ENCODE data around the gene CDC42.
A peak's percentile ranks its signal among the peaks of the same experiment; 100 is the strongest.
"Not testable (repeated sequence)": the region's sequence is repeated elsewhere in the genome, so short reads cannot be mapped to it uniquely, and the experiment has no call there.

Gene CDC42

DNA sequence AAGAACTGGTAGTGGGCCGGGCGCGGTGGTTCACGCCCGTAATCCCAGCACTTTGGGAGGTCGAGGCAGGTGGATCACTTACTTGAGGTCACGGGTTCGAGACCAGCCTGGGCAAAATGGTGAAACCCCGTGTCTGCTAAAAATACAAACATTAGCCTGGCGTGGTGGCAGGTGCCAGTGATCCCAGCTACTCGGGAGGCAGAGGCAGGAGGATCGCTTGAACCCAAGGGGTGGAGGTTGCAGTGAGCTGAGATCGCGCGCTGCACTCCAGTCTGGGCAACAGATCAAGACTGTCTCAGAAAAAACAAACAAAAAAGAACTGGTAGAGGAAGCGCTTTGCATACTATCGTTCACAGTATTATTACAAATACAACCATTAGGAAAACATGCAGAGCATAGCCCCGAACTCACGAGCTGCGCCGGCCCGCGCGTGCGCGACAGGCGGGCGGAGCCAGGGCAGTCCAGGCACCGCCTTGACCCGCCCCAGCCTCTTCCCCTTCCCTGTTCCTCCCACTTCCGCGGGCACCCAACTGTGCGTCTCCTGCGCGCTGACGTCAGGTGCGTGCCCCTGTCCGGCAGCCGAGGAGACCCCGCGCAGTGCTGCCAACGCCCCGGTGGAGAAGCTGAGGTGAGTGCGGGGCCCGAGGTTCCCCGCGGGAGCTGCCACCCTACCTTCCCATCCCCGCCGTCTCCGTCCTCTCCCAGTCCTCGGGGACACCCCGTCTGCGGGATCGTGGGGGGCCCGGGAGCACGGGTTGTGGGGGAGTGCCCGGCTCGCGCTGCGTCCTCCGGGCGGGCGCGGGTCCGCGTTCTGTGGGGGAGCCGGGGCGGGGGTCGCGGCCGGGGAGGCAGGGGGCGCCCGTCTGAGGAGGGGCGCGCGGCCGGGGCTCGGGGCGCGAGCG is at the start of gene CDC42:
CDC42 (plus strand) TSS at position 595 of the 902 bp plus-strand sequence. CDS start 25,770 bp downstream, outside the sequence.
- DNase-seq, result peak; percentile 95 to 97

DNA sequence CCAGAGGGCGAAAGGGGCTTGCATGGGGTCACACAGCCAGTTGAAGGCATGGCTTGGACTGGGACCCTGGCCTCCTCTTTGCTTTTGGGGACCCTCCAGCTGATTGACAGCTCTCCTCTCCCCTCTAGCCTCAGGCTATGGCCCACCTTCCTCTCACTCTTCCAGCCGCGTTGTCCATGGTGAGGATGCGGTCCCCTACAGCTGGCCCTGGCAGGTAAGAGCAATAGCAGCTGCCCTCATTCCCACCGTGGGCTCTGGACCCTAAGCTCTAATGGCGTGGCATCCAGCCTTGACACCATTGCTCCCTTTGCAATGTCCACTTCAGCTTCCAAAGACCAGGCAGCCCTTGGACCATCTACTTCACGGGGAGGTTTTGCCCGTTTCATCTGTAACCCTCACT is 49.6 kb upstream of the CDC42 start:
- not testable (repeated sequence) for DNase-seq

DNA sequence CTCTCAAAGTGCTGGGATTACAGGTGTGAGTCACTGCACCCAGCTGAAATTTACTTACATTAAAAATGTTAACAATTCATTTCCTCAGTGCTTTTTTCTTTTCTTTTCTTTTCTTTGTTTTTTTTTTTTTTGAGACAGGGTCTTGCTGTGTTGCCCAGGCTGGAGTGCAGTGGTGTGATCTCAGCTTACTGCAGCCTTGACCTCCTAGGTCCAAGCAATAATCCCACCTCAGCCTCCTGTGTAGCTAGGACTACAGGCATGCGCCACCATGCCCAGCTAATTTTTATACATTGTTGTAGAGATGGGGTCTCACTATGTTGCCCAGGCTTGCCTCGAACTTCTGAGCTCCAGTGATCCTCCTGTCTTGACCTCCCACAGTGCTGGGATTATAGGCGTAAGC is 48.5 kb upstream of the CDC42 start:
- not testable (repeated sequence) for DNase-seq

DNA sequence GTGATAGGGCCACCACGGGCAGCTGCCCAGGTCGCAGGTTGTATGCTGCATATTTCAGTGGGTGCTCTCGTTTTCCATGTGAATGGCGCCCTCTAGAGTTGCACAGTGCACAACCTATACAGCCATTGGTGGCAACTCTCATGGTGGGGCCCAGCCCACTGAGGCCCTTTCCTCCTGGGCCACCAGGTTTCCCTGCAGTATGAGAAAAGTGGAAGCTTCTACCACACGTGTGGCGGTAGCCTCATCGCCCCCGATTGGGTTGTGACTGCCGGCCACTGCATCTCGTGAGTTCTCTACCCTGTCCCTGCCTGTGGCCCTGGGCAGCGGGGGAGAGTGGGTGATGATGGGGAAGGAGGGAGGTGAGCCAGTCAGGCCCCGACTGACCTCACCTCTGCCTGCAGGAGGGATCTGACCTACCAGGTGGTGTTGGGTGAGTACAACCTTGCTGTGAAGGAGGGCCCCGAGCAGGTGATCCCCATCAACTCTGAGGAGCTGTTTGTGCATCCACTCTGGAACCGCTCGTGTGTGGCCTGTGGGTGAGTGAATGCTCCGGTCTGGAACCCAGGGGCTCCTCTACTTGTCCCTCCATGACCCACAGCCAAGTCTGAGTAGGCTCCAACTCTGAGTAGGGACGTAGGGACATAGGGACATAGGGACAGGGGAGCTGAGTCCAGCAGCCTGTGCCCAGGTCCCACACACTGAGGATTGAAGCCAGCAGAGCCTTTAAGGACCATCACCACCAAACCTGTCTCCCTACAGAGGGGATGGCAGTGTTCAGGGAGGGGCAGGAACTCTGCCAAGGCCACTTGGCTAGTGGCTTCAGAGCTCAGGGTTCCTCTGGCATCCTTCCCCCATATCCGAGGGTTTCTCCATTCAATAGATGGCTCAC is 47.0 kb upstream of the CDC42 start:
- peak; percentile 25 to 41 for DNase-seq

DNA sequence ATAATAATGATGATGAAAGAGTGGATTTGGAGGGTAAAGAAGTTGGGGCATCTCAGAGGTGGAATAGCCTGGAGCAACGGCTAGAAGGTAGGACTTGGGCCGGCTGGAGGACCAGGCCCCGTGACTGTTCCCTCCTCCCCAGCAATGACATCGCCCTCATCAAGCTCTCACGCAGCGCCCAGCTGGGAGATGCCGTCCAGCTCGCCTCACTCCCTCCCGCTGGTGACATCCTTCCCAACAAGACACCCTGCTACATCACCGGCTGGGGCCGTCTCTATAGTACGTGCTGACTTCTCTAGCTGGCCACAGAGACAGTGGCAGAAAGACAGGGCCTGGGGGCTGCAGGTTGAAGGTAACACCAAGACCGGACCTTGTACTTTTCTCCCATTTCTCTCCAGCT is 45.8 kb upstream of the CDC42 start:
- not testable (repeated sequence) for DNase-seq

DNA sequence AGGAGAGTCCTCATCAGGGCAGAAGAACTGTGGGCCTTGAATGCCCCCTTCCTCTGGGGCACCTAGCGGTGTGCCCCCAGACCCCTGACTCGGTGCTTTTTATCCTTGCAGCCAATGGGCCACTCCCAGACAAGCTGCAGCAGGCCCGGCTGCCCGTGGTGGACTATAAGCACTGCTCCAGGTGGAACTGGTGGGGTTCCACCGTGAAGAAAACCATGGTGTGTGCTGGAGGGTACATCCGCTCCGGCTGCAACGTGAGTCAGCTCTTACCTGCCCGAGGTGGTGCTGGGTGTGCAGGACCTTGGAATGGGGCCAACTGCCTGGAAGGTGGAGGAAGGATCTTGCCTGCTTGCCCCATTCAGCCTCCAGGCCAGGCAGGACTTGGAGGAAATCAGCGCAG is 45.2 kb upstream of the CDC42 start:
- not testable (repeated sequence) for DNase-seq

DNA sequence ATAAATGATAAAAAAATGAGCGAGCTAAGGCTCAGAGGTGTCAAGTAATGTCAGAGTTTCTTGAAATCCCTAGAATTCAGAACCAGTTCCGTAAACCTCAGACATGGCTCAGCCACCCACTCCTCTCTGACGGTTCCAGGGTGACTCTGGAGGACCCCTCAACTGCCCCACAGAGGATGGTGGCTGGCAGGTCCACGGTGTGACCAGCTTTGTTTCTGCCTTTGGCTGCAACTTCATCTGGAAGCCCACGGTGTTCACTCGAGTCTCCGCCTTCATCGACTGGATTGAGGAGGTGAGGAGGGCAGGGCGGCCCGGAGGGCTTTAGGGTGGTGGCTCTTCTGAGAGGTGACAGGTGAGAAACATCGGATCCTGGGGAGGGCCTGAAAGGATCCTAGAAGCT is 42.9 kb upstream of the CDC42 start:
- not testable (repeated sequence) for DNase-seq

DNA sequence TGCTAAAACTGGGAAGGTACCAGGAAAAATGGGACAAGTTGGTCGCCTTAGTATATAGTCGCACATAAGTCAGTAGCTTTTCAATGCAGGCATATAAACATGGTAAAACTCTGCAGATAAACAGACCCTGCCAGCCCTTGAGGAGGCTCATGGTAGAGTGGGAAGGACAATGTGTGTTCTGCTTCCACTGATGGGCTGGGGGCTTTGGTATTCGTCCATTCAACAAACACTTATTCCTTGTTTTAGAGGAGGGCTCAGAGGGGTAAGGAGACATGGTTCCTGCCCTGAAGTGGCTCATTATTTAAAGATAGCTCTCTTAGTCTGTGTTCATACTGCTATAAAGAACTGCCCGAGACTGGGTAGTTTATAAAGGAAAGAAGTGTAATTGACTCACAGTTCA is 39.8 kb upstream of the CDC42 start:
- DNase-seq, result not testable (repeated sequence)

DNA sequence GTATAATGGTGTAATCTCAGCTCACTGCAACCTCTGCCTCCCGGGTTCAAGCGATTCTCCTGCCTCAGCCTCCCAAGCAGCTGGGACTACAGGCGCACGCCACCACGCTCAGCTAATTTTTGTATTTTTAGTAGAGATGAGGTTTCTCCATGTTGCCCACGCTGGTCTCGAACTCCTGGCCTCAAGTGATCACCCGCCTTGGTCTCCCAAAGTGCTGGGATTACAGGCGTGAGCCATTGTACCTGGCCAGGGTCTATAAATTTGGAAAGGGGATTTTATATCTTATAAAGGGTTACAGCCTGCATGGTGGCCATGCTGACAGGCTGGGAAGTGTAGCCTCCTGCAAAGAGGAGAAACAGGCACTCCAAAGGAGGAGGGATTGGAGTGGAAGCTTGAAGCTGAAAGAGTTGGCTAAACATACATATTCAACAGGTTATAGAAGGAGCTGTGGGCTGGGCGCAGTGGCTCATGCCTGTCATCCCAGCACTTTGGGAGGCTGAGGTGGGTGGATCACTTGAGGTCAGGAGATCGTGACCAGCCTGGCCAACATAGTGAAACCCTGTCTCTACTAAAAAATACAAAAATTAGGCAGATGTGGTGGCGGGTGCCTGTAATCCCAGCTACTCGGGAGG is 37.8 kb upstream of the CDC42 start:
- not testable (repeated sequence) for DNase-seq

DNA sequence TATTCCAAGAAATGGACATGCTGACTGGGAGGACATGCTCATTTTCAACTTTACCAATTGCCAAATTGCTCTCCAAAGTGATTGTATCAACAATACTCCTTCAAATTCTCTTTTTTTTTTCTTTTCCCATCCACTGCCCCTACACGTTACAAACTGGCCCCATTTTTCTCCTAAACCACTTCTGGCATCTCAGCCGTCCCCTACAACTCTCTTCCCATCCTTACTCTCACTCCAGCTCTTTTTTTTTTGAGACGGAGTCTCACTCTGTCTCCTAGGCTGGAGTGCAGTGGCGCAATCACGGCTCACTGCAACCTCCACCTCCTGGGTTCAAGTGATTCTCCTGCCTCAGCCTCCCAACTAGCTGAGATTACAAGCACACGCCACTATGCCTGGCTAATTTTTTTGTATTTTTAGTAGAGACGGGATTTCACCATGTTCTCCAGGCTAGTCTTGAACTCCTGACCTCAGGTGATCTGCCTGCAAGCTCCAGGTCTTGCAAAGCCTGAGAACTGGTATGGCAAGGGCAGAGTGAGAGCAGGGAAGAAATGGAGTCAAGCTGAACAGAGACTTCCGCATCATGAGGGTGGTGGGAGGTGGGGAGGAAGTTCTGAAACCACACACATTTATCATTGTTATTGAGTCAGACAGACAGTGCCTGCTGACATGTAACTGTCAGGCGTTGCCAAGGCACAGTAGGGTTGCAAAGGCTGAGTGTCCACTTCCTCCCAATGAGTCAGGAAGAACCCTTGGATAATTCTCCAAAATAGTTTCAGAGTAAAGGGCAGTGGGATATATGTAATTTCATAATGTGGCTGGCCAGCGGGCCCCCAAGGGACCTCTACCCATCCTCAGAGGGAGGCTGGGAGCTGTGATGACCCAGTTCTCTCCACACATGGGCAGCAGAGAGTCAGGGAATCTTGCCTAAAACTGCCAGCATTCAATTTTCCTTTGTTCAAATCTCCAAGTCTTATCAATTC is 33.6 kb upstream of the CDC42 start:
- peak; percentile 43 to 52 for DNase-seq

DNA sequence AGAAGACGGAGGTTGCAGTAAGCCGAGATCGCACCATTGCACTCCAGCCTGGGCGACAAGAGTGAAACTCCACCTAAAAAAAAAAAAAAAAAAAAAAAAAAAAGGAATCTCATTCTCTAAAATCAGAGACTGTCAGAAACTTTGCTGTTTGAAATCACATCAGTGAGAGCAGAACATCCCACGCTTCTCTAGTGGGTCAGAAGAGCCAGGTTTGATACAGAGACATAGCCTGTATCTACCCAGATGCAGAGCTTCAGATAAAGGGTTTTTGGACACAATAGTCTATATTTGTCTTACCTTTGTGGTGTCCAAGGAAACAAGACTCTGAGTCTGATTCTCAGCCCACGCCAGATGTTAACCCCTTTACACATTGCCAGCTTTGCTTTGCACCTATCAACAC is 31.4 kb upstream of the CDC42 start:
- DNase-seq, result no peak

DNA sequence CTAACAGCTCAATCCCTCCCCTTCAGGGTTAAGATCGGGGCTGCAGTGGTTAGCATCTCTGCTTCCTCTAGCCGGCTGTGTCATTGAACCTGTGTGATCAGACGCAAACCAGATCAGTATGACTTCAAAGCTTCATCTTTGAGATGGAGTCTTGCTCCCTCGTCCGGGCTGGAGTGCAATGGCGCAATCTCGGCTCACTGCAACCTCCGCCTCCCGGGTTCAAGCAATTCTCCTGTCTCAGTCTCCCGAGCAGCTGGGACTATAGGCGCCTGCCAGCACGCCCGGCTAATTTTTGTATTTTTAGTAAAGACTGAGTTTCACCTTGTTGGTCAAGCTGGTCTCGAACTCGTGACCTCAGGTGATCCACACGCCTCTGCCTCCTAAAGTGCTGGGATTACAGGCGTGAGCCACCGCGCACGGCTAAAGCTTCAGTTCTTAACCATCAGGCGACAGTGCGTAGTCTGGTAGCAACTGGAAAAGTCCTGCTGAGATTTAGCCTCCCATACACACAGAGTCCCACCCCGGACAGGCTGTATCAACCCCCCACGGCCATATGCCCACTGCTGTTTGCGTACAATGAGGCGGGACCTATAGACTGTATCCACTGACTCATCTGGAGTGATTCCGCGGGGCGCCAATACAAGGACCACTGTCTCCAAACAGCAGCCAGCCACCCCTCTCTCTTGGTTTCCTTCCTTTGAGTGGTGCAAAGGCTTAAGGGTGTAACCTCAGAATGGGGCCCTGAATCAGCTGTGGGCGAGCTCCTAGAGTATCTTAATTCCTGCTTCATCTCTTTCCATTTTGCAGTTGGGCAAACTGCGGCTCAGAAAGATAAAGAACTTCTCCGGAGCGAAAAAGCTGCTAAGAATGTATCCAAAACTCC is 27.8 kb upstream of the CDC42 start:
- peak; percentile 58 to 60 for DNase-seq

DNA sequence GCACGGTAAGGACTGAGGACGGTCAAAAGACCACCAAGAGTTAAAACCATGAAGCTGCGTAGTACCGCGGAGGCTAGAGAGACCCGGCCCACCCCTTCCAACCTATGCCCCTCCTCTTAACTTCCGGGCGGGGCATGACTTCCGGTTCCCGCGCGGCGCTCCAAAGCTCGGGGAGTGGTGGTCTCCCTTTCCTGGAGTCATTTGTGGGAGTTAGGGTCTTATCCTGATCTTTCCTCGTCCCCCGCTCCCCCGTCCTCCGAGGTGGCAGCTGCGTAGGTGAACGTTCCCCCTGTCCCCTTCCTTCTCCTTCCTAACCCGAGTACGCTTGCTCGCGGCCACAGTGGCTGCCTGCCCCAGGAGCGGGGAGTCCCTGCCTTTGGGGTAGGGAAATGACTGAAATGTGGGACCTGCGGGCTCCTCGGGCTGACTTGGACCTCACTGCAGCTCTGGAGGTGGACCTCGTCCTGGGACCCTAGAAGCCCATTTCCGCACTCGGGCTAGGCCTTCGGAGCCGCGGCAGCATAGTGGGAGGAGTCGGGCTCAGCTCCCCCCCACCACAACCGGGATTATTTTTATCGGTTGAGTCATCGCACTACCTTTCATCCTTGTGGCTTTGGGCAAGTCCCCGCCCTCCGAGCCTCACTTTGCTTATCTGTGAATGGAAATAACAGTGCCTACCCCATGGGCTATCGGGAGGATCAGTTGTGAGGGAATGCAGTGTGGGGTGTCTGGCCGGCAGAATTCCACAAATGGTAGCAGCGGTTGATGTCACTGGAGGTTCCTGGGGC is 26.9 kb upstream of the CDC42 start:
- DNase-seq, result peak; percentile 77 to 79

DNA sequence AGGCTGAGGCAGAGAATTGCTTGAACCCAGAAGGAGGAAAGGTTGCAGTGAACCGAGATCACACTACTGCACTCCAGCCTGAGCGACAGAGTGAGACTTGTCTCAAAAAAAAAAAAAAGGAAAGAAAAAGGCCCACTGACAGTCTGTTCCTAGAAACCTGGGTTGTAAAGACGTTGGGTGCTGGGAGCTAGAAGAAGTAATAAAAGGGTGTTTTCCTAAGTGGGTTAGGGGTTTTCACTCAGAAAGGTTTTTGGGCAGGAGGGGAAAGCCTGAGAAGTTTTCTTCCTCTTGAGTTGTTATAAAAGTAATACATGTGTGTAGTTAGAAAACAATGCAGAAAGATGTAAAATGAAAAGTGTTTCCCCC is 25.6 kb upstream of the CDC42 start:
- DNase-seq, result no peak

DNA sequence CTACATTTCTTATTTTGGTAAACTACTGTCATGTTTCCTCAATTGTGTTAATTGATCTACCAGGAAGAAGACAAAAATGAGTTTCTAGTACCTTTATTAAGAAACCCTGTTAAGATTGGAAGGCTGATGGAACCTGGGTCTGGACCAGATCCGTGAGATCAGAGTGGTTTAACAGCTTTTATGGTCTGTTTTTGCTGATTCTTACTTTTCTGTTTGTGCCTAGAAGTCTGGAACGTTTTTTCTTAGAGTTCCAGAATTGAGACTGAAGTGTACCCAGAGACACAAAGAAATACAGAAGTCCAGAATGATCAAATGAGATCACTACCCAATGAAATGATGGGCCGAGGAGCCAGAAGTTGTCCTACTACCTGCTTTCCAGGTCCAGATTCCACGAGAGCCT is 22.5 kb upstream of the CDC42 start:
- DNase-seq, result no peak

DNA sequence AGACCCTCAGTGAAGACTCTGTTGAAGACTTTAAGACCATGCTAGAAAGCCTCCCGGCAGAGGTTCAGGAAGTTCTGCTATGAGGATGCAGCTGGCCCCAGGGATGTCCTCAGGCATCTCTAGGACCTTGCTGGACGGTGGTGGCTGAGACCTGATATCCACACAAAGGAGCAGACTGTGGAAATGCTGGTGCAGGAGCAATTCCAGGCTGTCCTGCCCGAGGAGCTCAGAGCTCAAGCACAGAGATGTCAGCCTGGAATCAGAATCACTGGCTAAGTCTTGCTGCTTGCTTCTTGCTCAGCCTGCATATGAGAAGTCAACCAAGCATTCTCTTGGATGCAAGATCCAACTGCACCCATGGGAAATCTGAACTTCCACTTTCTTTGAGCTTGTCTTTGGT is 22.0 kb upstream of the CDC42 start:
- no peak for DNase-seq

DNA sequence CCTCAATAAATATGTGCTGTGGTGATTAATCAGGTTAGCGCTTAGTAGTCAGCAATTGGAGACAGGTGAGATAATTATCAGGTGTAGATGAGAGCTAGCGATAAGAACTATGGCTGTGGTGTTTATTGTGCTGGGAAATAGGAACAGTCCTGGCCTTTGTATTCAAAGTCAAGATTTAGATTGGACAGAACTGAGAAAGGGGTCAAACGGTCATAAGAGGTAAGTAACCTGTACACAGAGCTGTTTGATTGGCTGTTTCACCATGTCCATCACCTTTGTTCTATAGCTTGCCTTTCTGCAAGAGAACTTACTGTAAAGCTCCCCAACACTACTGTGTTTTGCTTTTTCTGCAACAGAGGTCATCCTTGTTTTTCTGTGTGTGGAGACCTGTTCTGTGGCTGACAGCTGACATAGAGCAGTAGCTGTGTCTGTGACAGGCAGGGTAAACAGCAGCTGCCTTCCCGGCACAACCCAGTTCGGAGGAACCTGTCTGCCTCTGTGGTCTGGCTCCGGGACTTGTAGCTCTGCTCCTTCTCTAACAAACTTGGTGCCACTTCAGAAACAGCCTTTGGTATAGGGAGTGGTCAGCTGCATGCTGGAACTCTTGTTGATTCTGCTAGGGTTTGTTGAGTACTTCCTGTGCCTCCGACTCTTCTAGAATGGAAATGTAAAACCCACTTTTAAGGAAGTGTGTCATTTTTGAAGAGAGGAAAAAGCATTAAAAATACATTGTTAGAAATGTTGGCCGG is 21.1 kb upstream of the CDC42 start:
- no peak for DNase-seq

DNA sequence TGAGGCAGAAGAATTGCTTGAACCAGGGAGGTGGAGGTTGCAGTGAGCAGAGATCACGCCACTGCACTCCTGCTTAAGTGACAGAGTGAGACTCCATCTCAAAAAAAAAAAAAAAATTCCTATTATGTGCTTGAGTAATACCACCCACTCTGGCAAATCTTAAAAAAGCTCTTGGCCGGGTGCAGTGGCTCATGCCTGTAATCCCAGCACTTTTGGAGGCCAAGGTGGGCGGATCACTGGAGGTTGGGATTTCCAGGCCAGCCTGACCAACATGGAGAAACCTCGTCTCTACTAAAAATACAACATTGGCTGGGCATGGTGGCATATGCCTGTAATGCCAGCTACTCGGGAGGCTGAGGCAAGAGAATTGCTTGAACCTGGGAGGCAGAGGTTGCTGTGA is 17.7 kb upstream of the CDC42 start:
- not testable (repeated sequence) for DNase-seq

DNA sequence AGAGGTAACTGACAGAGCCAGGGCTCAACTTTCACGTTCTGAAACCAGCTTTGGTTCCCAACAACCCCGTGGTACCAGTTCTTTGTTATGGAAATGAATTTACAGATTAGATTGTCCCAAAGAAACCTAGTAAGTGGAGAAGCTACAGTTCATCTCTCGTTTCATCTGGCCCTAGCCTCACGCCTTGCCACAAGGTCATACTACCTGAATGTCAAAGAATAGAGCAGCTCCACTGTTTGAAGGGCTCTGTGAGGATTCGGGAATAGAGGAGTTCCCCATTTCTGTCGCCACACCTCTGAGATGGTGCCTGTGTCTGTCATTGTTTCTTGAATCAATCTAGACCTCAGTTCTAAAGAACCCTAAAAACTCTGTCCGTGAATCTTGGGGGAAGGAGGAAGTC is 15.0 kb upstream of the CDC42 start:
- DNase-seq, result no peak

Data from stimulated activated CD4-positive, alpha-beta T cell treated with anti-CD3 and anti-CD28 coated beads, Interleukin-2, amount 100 ng/mL, for 48 hours (primary cell).